ENCODE data around the gene GRM1. TPM values are rescaled to one million over a fixed set of nuclear protein-coding genes. Genes with fewer than 3 reads are reported as not detected.

GRM1 gene
- total RNA-seq, 4 donors from 2014 or later: 0.16 TPM; not detected in 3

DNA sequence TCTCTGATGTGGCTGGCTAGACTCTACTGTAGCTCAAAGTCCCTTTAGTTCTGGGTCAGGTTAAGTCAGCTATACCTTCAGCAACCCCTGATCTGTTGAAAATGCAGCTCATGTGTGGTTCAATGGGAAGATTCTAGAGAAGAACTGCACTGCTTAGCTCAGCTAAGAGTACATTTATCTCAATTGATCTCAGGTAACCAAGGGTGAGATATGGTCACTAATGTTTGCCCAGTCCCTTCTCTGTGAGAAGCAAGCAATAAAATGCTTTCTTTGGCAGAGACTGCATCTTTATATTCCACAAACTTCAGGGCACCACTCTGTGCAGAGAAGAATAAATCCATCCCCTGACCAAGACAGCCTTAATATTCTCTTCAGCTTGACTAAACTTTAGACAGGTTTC is 274.1 kb downstream of the GRM1 start:
- ATAC-seq (ENCODE audit: low FRiP score) (no peak), DNase-seq (ENCODE audit: low spot score) (no peak)
- TF ChIP-seq, protein P1, sequence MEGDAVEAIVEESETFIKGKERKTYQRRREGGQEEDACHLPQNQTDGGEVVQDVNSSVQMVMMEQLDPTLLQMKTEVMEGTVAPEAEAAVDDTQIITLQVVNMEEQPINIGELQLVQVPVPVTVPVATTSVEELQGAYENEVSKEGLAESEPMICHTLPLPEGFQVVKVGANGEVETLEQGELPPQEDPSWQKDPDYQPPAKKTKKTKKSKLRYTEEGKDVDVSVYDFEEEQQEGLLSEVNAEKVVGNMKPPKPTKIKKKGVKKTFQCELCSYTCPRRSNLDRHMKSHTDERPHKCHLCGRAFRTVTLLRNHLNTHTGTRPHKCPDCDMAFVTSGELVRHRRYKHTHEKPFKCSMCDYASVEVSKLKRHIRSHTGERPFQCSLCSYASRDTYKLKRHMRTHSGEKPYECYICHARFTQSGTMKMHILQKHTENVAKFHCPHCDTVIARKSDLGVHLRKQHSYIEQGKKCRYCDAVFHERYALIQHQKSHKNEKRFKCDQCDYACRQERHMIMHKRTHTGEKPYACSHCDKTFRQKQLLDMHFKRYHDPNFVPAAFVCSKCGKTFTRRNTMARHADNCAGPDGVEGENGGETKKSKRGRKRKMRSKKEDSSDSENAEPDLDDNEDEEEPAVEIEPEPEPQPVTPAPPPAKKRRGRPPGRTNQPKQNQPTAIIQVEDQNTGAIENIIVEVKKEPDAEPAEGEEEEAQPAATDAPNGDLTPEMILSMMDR (IDR thresholded peaks at IDR 0.05): no peak

DNA sequence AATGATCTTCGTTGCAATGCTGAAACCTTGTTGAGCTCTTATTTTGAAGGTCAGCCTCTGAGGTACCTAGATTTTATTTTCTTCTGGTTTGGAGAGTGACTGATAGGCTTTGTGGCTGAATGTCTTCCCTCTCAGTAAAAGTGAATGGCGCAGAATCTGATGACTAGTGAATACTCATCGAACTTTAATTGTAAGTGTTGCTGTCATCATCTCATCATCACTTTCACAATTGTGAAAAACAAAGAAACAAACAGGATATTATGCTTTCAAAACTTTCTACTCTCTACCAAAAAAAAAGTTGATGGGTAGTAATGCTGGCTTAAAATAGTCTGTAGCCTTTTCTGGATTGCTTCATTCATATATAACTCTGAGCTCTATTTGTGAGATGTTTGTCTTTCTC is 275.3 kb downstream of the GRM1 start:
- TF ChIP-seq, protein P1 (IDR thresholded peaks at IDR 0.05): no peak
- ATAC-seq (ENCODE audit: low FRiP score) (no peak), DNase-seq (ENCODE audit: low spot score) (no peak)

DNA sequence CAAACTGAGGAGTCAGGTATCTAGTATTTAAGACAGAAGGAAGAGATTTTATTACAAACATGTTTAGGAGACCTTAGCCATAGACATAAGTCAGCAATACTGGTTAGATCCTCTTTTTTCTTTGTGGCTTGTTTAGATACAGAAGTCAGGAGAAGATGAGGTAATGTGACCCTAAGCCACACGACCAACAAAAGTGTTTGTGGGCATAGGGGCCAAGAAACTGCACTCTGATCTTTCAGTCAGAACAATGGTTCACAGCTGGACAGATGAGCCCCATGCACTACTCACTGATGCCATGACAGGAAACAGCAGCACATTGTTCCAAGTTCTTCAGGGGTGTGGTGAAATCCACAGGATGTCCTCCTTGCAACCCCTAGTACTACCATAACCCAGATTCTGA is 276.2 kb downstream of the GRM1 start:
- ATAC-seq (ENCODE audit: low FRiP score) (no peak), DNase-seq (ENCODE audit: low spot score) (no peak)
- TF ChIP-seq, protein P1 (IDR thresholded peaks at IDR 0.05): no peak

DNA sequence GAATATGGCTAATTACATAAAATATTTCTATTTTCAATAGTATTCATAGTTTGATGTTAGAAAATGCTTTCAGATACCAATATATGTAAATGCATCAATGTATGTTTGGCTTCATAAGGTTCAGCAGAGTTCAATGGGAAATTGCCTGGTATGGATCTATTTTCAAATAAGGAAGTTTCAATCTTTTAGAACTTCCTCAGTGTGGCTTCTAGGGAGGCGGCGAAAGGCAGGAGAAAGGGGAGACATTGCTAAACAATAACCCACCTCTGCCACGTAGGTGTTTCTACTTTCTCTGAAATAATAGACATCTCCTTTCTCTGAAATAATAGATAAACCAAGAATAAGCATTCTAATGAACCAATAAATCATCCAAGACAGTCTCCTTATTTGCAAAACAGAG is 277.1 kb downstream of the GRM1 start:
- ATAC-seq (ENCODE audit: low FRiP score) (no peak), DNase-seq (ENCODE audit: low spot score) (no peak)
- TF ChIP-seq, protein P1 (IDR thresholded peaks at IDR 0.05): no peak

DNA sequence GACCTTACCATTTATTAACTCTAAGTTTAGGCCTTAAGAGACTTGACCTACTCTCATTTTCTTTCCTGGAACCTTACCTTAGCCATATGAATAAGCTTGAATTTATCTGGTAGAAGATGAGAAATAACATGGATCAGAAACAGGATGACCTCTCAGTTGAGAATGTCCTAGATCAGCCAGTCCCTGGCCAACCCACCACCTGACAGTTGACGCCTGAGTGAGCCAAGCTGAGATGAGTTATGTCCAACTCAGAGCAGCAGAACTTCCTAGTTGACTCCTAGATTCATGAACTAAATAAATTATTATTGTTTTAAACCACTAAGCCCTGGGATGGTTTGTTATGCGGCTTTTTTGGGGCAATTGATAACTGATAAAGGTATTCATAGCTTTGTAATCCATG is 281.8 kb downstream of the GRM1 start:
- no peak for ATAC-seq (ENCODE audit: low FRiP score)
- no peak for DNase-seq (ENCODE audit: low spot score)
- TF ChIP-seq, protein P1 (IDR thresholded peaks at IDR 0.05): no peak

DNA sequence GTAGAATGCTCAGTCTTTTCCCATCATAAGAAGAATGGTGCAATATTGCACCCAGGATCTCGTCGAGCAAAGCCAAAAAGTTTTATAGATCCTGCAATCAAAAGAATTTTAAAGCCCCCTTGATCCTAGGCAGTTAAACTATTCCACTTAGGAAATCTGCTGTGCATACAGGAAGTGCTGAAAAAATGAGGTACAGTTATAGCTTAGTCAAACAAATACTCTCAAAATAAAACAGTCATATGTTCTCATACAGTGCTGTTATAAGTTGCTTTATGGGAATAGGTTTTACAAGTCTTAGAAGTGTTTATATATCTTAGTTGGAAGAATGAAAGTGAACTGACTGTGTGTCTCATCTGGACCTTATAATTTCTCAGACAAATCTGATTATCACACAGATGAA is 282.2 kb downstream of the GRM1 start:
- no peak for DNase-seq (ENCODE audit: low spot score)
- ATAC-seq (ENCODE audit: low FRiP score): no peak

DNA sequence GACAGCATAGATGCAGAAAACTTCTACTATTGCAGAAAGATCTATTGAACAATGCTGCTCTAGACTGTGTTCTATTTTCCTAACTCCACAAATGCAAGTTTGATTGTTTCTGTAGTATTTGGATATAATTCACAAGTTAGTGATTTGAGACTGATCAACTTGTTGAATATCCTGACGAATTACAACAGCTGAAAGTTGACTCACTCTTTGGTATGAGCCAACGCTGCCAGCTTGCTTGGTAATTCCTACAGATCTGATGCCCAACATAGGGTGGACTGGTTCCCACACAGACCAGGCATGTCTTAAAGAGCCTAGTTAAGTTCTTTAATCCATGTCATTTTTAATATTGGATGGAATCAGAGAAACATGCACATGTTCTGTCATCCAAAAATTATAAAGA is 283.7 kb downstream of the GRM1 start:
- ATAC-seq (ENCODE audit: low FRiP score) (no peak), DNase-seq (ENCODE audit: low spot score) (no peak)
- TF ChIP-seq, protein P1 (IDR thresholded peaks at IDR 0.05): no peak

More for the DNA sequence above, 282.2 kb downstream of the GRM1 start:
- TF ChIP-seq, protein P1 (IDR thresholded peaks at IDR 0.05): no peak
